HG03354 (cell line): Measurements from ENCODE around the gene DSCAML1.

Experiments
- ATAC-seq: cut with Tn5 transposase; IDR thresholded peaks from one replicate; pipeline ENCODE4 v1.9.1; 2021; ENCODE audit warnings: mild to moderate bottlenecking; ENCODE audit not compliant: unreplicated experiment, poor library complexity, severe bottlenecking

The DSCAML1 gene

DNA sequence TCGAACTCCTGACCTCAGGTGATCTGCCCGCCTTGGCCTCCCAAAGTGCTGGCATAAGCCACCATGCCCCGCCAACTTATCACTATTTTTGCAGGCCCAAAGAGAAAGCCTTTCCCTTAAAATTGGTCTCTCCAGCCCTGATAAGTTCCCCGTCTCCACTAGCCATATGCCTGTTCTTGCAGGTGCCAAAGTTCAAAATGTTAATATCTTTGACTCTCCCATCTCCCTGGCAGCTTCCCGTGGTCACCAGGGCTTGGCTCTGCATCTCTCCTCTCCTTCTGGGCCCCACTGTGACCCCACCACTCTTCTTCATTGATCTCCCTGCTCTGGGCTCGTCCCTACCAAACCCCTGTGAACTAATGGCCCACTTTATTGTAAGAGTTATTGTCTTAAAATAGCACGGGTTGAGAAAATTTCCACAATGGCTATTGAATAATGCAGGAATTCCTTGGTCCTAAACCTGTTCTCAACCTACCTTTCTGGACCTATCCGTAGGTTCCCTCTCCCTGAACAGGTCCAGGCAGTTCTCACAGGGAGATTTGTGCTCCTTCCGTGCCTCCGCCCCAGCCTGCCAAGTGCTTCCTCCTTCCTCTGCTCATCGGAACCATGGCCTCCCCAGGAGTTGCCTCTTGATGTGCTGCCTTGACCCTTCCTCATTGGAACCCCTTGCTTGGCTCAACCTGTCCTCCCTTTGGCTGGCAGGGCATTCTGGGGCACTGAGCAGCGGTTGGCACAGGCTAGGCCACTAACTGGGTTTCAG, 147.5 kb downstream of the DSCAML1 start:
- no peak for ATAC-seq

- ATAC-seq: no peak
These were observed 149.1 kb downstream of the DSCAML1 start for GRCh38 chr11:117647872-117648271.

DNA sequence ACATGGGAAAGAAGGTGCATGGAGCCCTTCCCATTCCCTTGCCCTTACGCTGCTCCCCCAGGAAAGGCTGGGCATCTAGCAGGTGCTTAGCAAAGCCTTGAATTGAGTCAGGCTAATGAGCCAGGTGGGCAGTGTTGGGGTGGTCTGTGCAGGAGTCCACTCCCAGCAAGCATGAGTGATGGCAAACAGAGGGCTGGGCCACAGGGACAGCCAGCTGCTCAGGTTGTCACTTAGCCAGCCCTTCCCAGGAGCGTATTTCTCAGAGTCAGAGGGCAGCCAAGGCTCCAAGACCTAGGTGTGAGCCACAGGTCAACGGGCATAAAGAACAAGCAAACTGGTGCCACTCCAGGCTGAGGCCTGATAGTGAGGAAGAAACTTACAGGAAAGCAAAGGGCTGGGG, 149.8 kb downstream of the DSCAML1 start:
- ATAC-seq: no peak

DNA sequence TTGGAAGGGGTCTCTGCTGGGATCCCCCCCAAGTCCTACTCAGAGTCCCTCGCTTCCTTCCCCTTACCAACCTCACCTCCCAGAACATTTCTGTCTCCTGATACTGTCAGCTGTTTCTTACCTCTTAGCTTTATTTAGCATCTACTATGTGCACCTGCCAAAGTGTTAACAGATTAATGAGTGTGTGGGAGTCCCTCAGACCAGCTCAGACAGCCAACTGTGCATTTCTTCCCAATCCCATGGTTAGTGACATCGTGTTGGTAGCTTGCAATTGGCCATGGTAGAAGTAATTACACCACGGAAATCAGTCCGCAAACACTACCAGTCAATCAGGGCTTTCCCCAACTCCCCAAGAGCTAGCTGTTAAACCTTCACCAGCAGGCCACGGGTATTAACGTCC, 150.6 kb downstream of the DSCAML1 start:
- no peak for ATAC-seq

GRCh38 chr11:117644403-117645155, 152.4 kb downstream of the DSCAML1 start:
- ATAC-seq: no peak

GRCh38 chr11:117643606-117644300, 153.3 kb downstream of the DSCAML1 start:
- no peak for ATAC-seq

DNA sequence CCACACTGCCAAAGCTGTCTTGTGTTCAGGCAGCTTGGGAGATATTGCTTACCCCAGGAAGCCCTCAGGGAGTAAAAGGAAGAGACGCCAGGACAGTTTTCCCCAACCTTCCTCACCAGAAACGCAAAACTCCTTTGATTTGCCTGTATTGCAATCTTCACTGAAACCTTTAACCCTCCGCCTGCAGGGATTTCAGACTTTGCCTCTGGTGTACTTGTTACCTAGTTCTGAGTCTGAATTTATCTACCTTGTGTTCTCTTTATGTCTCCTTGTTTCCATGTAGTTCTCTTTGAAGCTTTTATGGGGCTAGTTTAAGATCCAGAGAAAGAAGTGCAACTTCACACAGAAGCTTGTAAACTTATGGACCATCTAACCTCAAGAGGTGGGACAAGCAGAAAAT, 154.2 kb downstream of the DSCAML1 start:
- no peak for ATAC-seq

DNA sequence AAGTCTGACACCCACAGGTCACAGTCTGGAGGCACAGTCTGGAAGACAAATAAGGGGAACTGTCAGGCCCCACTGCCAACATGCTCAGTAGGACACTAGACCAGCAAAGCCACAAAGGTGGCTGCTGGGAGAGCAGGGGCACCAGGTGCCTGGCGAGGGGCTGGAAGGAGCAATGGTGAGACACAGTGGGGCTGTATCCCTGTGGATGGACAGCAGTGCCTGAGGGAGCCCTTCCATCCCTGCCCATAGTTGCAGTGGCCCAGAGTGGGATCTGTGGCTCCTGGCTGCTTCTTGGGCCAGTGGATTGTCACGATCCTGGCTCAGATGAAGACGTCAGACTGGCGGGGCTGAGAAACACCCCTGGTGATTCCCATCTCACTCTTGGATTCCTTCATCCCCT, 154.6 kb downstream of the DSCAML1 start:
- ATAC-seq: no peak

- ATAC-seq: no peak
These were observed 155.8 kb downstream of the DSCAML1 start for GRCh38 chr11:117641008-117641915.

- no peak for ATAC-seq
These were observed 157.0 kb downstream of the DSCAML1 start for GRCh38 chr11:117640041-117640440.

GRCh38 chr11:117639601-117640000, 157.4 kb downstream of the DSCAML1 start:
- ATAC-seq: no peak

GRCh38 chr11:117638911-117639543, 158.0 kb downstream of the DSCAML1 start:
- ATAC-seq: no peak

DNA sequence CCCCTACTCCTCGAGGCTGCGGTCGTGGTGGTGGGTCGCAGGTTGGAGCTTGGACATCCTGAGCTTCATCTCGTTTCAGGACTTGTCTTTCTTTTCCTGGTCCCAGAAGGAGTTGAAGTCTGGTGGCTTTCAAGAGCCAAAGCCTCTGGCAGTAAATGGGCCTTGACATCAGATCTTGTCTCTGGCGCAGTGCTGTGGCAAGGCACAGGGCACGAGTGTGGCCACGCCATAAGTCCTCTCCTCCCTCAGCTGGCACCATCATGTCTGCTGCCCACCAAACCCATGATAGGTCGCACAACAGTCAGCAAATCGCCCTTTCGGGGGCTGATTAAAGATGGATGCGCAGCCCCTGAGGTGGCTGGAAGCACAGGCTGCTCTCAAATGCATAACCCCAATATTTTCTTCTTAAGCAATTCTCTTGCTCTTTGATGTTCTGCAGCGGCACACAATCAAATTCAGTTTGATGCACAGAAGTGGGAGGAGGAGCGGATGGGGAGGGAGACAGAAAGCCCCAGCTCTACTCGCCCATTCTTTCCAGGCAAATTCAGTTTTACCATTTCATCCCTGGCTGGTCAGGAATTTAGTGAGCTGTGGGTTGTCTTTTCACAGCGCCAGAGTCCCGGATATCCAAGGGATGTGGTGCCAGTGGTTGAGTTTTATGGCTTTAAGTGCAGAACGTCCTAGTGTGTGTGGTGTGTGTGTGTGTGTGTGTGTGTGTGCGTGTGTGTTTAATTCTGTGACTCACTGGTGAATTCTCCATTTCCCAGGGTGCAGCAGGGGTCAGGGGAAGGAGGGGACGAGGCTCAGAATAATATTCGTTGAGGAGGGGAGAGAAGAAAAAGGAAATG, 162.0 kb downstream of the DSCAML1 start:
- ATAC-seq: no peak

DNA sequence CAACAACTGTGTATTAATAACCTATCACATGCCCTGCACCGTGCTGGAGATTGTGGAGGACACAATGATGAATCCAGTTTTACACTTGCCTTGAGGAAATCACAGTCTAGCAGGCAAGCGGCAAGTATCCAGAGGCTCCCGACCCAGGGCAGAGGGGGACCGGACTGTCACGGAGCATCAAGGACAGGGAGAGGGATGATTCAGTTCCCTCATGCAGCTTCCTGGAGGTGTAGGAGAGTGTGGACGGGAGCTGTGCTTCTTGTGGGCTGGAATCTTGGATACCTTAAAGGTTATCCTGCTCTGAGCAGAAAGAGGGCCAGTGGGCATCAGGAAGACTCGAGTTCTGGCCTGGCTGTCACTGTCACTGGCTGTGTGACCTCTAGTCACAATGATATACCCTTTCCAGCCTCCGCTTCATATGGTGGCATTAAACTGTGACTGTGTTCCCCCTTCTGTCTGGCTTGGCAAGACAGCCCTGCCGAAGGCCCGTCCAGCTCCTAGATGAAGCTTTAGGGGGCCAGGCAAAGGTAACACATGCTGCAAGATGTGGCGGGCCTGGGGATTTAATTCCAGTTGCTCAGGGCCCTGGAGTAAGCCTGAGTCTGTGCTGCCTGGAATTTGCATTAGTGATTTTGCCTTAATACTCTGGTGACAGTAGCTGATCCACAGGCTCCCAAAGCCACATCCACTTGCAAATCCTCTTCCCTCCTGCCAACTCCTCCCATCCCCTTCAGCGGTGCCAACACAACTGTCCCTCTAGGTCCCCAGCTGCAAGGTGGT, 162.8 kb downstream of the DSCAML1 start:
- ATAC-seq: no peak

DNA sequence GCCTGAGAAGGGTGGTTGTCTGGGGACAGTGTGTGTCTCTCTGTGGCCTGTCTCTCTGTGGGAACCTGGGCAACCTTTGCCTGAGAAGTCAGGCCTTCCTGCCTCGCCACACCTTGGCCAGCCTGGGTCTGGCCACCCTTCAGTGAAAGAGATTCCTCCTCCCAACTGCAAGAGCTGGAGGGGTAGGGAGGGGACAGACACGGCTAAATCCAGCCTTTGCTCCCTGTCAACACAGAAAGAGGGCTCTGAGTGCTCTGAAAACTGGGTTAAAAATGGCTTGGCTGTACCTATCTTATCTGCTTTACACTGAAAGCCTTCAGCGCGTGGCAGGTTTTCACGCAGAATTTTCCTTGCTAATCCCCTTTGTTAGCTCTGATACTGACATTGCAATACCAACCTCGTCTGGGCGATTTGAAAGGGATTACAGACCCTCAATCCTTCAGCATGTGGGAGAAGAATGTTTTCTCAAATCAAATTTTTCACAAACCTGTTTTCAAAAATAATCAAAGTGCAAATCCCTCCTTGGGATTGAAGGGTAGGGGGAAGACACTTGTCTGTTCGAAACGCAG, 163.7 kb downstream of the DSCAML1 start:
- ATAC-seq: no peak

- ATAC-seq: no peak
These were observed 164.7 kb downstream of the DSCAML1 start for GRCh38 chr11:117632306-117632705.
